HepG2 (cell line): ENCODE data around the gene IQSEC1. TPM values are rescaled to one million over a fixed set of nuclear protein-coding genes. Genes with fewer than 3 reads are reported as not detected.

Source experiments
- ATF7-NPFF ChIP-seq: sonication (generic); formaldehyde crosslinking; IDR thresholded peaks from 2 replicates; pipeline ENCODE4 v1.8.1; 2023; ENCODE audit warnings: mild to moderate bottlenecking, low read depth, missing genetic modification reagents, moderate library complexity
- BHLHE40 ChIP-seq: IDR thresholded peaks from 2 replicates; pipeline ENCODE4 v1.6.1; 2011; ENCODE audit warnings: low read length, improper control_type of control experiment
- BRF2 ChIP-seq: sonication (generic); formaldehyde crosslinking; IDR thresholded peaks from 2 replicates; pipeline ENCODE4 v1.8.1; 2022; ENCODE audit warnings: mild to moderate bottlenecking, missing genetic modification reagents
- CENPBD1 ChIP-seq: sonication (generic); formaldehyde crosslinking; IDR thresholded peaks from 2 replicates; pipeline ENCODE4 v1.8.0; 2022; ENCODE audit warnings: missing genetic modification reagents, low read depth, mild to moderate bottlenecking, borderline replicate concordance
- DR1 ChIP-seq: sonication (generic); formaldehyde crosslinking; IDR thresholded peaks from 2 replicates; pipeline ENCODE4 v1.8.0; 2021; ENCODE audit warnings: mild to moderate bottlenecking, missing genetic modification reagents, inconsistent platforms
- E2F1 ChIP-seq: sonication (generic); formaldehyde crosslinking; IDR thresholded peaks from 2 replicates; pipeline ENCODE4 v1.5.0; 2020; ENCODE audit warnings: missing genetic modification reagents
- FOSL2 ChIP-seq: sonication (generic); formaldehyde crosslinking; IDR thresholded peaks from 2 replicates; pipeline ENCODE4 v1.4.0; 2020; ENCODE audit warnings: missing genetic modification reagents
- GATAD2A ChIP-seq: IDR thresholded peaks from 2 replicates; pipeline ENCODE4 v1.6.1; 2016
- GTF2F1 ChIP-seq: fragments of 150-350 bp; IDR thresholded peaks from 2 replicates; pipeline ENCODE4 v1.6.1; 2014; ENCODE audit warnings: low read length
- HNRNPH1 ChIP-seq: fragments of 200-400 bp; formaldehyde crosslinking; optimal IDR thresholded peaks from 2 replicates; pipeline ENCODE3; 2017; ENCODE audit warnings: mild to moderate bottlenecking, low read depth, low read length
- MEIS2 ChIP-seq: sonication (generic); formaldehyde crosslinking; IDR thresholded peaks from 2 replicates; pipeline ENCODE4 v1.9.0; 2021; ENCODE audit warnings: mild to moderate bottlenecking, missing genetic modification reagents
- NFIB ChIP-seq: sonication (generic); formaldehyde crosslinking; IDR thresholded peaks from 2 replicates; pipeline ENCODE4 v1.9.0; 2021; ENCODE audit warnings: missing genetic modification reagents, mild to moderate bottlenecking, borderline replicate concordance
- NPAS2 ChIP-seq: sonication (generic); formaldehyde crosslinking; IDR thresholded peaks from 2 replicates; pipeline ENCODE4 v1.8.0; 2022; ENCODE audit warnings: mild to moderate bottlenecking, missing genetic modification reagents, borderline replicate concordance
- NR2F1 ChIP-seq, 2 experiments: fragments of 450-650 bp in 1 of 2; formaldehyde crosslinking in 1 of 2; IDR thresholded peaks; 2 replicates each; pipeline versions ENCODE4 v1.5.0 to v1.6.1; 2016 to 2020; ENCODE audit warnings: mild to moderate bottlenecking in 1 of 2, missing compliant biosample characterization in 1 of 2, missing genetic modification reagents in 1 of 2, moderate library complexity in 1 of 2
- PRPF4 ChIP-seq: fragments of 200-400 bp; formaldehyde crosslinking; IDR thresholded peaks from 2 replicates; pipeline ENCODE4 v1.6.1; 2016; ENCODE audit warnings: low read length, low read depth; ENCODE audit not compliant: poor library complexity, severe bottlenecking
- RORA ChIP-seq: sonication (generic); formaldehyde crosslinking; IDR thresholded peaks from 2 replicates; pipeline ENCODE4 v1.5.0; 2020; ENCODE audit warnings: mild to moderate bottlenecking, missing genetic modification reagents, moderate library complexity
- SPEN ChIP-seq: sonication (generic); formaldehyde crosslinking; IDR thresholded peaks from 2 replicates; pipeline ENCODE4 v1.5.1; 2020; ENCODE audit warnings: low read depth, mild to moderate bottlenecking, missing genetic modification reagents
- TGIF2 ChIP-seq: IDR thresholded peaks from 2 replicates; pipeline ENCODE4 v1.6.1; 2016; ENCODE audit warnings: control low read depth, missing compliant biosample characterization
- WIZ ChIP-seq: sonication (generic); formaldehyde crosslinking; IDR thresholded peaks from 2 replicates; pipeline ENCODE4 v1.5.1; 2020; ENCODE audit warnings: mild to moderate bottlenecking, missing genetic modification reagents
- ZBTB42 ChIP-seq: sonication (generic); formaldehyde crosslinking; IDR thresholded peaks from 2 replicates; pipeline ENCODE4 v1.5.0; 2020; ENCODE audit warnings: mild to moderate bottlenecking, missing genetic modification reagents
- ZFP36L1 ChIP-seq: sonication (generic); formaldehyde crosslinking; IDR thresholded peaks from 2 replicates; pipeline ENCODE4 v1.8.0; 2022; ENCODE audit warnings: mild to moderate bottlenecking, missing genetic modification reagents, moderate library complexity
- ZFP82 ChIP-seq: sonication (generic); formaldehyde crosslinking; IDR thresholded peaks from 2 replicates; pipeline ENCODE4 v1.5.1; 2020; ENCODE audit warnings: mild to moderate bottlenecking, missing genetic modification reagents, borderline replicate concordance
- ZNF30 ChIP-seq: sonication (generic); formaldehyde crosslinking; IDR thresholded peaks from 2 replicates; pipeline ENCODE4 v1.5.0; 2020; ENCODE audit warnings: mild to moderate bottlenecking, missing genetic modification reagents
- ZNF549 ChIP-seq: sonication (generic); formaldehyde crosslinking; IDR thresholded peaks from 2 replicates; pipeline ENCODE4 v1.5.0; 2020; ENCODE audit warnings: missing genetic modification reagents
- ZNF550 ChIP-seq: sonication (generic); formaldehyde crosslinking; IDR thresholded peaks from 2 replicates; pipeline ENCODE4 v1.4.0; 2020; ENCODE audit warnings: mild to moderate bottlenecking, missing genetic modification reagents, borderline replicate concordance
- ZNF614 ChIP-seq: IDR thresholded peaks from 2 replicates; pipeline ENCODE4 v1.6.1; 2018; ENCODE audit warnings: missing biosample characterization, missing genetic modification reagents, inconsistent platforms, borderline replicate concordance
- ZNF615 ChIP-seq: sonication (generic); formaldehyde crosslinking; IDR thresholded peaks from 2 replicates; pipeline ENCODE4 v1.5.0; 2020; ENCODE audit warnings: mild to moderate bottlenecking, missing genetic modification reagents, borderline replicate concordance
- ZNF691 ChIP-seq: sonication (generic); formaldehyde crosslinking; IDR thresholded peaks from 2 replicates; pipeline ENCODE4 v1.4.0; 2020; ENCODE audit warnings: missing genetic modification reagents, low read depth, mild to moderate bottlenecking, borderline replicate concordance
- ZNF792 ChIP-seq: IDR thresholded peaks from 2 replicates; pipeline ENCODE4 v1.6.1; 2016
- polyA plus RNA-seq, 8 experiments: library from polyadenylated mRNA; depleted of rRNA in 3 of 8; stranded (reverse) in 7 of 8; unstranded in 1 of 8; fragments of >200 nt; fragmentation: Illumina TruSeq in 4 of 8; extraction: Trizol in 4 of 8; gene quantifications; 2 replicates each; pipeline versions ENCODE4 v1.2.1 to v1.2.3, GENCODE V29; 2011 to 2016; ENCODE audit warnings: low read depth in 4 of 8, missing spikeins in 1 of 8, mixed read lengths in 1 of 8; ENCODE audit not compliant: insufficient read depth in 1 of 8
- total RNA-seq, 5 experiments: library from RNA; depleted of rRNA; stranded (reverse); fragments of >200 nt; fragmentation: Illumina TruSeq; extraction: Trizol; gene quantifications; 2 replicates each; pipeline ENCODE4 v1.2.3, GENCODE V29; 2016; ENCODE audit warnings: low read depth in 1 of 5

IQSEC1 gene
- total and polyA plus RNA-seq, 2 of the 13 experiments (the other 11 are each of a cell fraction or from before 2014, with no cell fraction given): 17.4 to 20.2 TPM

GRCh38 chr3:12891985-12892839, 181.0 kb downstream of the IQSEC1 start (continued):
- TF ChIP-seq GTF2F1: no peak
- no peak for TF ChIP-seq RORA (CRISPR knock-in tag)
- TF ChIP-seq ZNF550: no peak
- TF ChIP-seq ZNF615 (CRISPR knock-in tag): no peak
- no peak for TF ChIP-seq CENPBD1 (CRISPR knock-in tag)
- no peak for TF ChIP-seq FOSL2
- no peak for TF ChIP-seq DR1 (CRISPR knock-in tag)
- TF ChIP-seq ZNF792 (CRISPR knock-in tag): no peak
- no peak for TF ChIP-seq SPEN (CRISPR knock-in tag)
- 0 out of 2 replicates have a peak, but pooled peaks have one; percentile 28 for TF ChIP-seq ZNF614 (CRISPR knock-in tag)
- TF ChIP-seq ZFP82: no peak
- TF ChIP-seq HNRNPH1: no peak
- TF ChIP-seq ZNF549 (CRISPR knock-in tag): no peak
- no peak for TF ChIP-seq WIZ
- TF ChIP-seq NFIB: no peak
- no peak for TF ChIP-seq PRPF4
- TF ChIP-seq BRF2 (CRISPR knock-in tag): no peak
- TF ChIP-seq NR2F1 (CRISPR knock-in tag; IDR thresholded peaks at IDR 0.05): no peak
- no peak for TF ChIP-seq E2F1 (CRISPR knock-in tag)
- TF ChIP-seq GATAD2A (CRISPR knock-in tag): 0 out of 2 replicates have a peak, but pooled peaks have one; percentile 9
- TF ChIP-seq BHLHE40: no peak
- no peak for TF ChIP-seq ATF7-NPFF (CRISPR knock-in tag)
- no peak for TF ChIP-seq ZNF30 (CRISPR knock-in tag)
- no peak for TF ChIP-seq ZNF691
- no peak for TF ChIP-seq MEIS2 (CRISPR knock-in tag)
- TF ChIP-seq ZBTB42: no peak
- no peak for TF ChIP-seq TGIF2 (CRISPR knock-in tag)
- no peak for TF ChIP-seq ZFP36L1
- no peak for TF ChIP-seq NPAS2 (CRISPR knock-in tag)
